ENCODE measurements around the gene MAP3K7CL. TPM values are rescaled to one million over a fixed set of nuclear protein-coding genes. Genes with fewer than 3 reads are reported as not detected.

Gene MAP3K7CL
- total RNA-seq, 1 experiment from 2014 or later = 0.31 TPM

DNA sequence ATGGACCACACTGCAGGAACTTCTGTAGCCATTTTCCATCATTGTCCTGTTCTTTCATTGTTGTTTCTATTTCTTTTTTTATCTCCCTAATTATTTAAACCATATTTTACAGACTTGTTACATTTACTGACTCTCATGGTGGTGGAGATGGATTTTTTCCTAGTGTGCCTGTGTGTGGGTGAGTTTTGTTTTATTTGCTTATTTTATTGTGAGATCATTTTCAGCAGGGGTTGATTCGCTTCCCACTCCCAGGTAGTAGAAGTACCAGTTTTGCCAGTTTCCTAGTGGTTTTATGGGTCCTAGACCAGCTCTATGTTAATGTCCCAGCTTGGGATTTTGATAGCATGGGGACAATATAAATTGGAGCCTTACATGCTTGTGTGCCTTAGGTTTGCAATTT is 88.3 kb downstream of the MAP3K7CL start:
- no peaks in the 10 kb centered on the region for H3K9me3 ChIP-seq (ENCODE audit: control insufficient read depth, insufficient read depth, low read depth, low read length)
- ChIA-PET CTCF (no interaction called here), POLR2A (no interaction called here)
- ATAC-seq (no peak), DNase-seq (ENCODE audit: low read depth, low spot score) (no peak)
- no peak overlapping the region for H3K4me3 ChIP-seq (ENCODE audit: low read depth in 2 of 2, low read length in 2 of 2)
- BruUV-seq (replicated peaks) = no TSS peak
- no peak overlapping the region for H3K27ac ChIP-seq (ENCODE audit: low read length)
- no peaks in the 10 kb centered on the region for H3K4me1 ChIP-seq (ENCODE audit: control insufficient read depth, insufficient read depth, low read length)
- no peaks in the 10 kb centered on the region for H3K36me3 ChIP-seq (ENCODE audit: control insufficient read depth, insufficient read depth, low read length)
- in situ Hi-C loops (cut with HindIII; ENCODE audit: low pct_unique_long_range_greater_than_20kb, low sequenced_read_pairs) (no loop called here), intact Hi-C loops (cut with micrococcal nuclease; ENCODE audit: unreplicated experiment) (no loop called here)
- no peak for TF ChIP-seq CTCF (IDR thresholded peaks at IDR 0.05)
- no peak for TF ChIP-seq SIN3A (IDR thresholded peaks at IDR 0.05; ENCODE audit: borderline replicate concordance, insufficient read depth, low read depth, low read length)
- no peak for TF ChIP-seq POLR2AphosphoS5 (IDR thresholded peaks at IDR 0.05; ENCODE audit: low read depth, low read length)
- no peak for TF ChIP-seq TCF7L2 (IDR thresholded peaks at IDR 0.05; ENCODE audit: low read depth, low read length)
- TF ChIP-seq, protein P1, sequence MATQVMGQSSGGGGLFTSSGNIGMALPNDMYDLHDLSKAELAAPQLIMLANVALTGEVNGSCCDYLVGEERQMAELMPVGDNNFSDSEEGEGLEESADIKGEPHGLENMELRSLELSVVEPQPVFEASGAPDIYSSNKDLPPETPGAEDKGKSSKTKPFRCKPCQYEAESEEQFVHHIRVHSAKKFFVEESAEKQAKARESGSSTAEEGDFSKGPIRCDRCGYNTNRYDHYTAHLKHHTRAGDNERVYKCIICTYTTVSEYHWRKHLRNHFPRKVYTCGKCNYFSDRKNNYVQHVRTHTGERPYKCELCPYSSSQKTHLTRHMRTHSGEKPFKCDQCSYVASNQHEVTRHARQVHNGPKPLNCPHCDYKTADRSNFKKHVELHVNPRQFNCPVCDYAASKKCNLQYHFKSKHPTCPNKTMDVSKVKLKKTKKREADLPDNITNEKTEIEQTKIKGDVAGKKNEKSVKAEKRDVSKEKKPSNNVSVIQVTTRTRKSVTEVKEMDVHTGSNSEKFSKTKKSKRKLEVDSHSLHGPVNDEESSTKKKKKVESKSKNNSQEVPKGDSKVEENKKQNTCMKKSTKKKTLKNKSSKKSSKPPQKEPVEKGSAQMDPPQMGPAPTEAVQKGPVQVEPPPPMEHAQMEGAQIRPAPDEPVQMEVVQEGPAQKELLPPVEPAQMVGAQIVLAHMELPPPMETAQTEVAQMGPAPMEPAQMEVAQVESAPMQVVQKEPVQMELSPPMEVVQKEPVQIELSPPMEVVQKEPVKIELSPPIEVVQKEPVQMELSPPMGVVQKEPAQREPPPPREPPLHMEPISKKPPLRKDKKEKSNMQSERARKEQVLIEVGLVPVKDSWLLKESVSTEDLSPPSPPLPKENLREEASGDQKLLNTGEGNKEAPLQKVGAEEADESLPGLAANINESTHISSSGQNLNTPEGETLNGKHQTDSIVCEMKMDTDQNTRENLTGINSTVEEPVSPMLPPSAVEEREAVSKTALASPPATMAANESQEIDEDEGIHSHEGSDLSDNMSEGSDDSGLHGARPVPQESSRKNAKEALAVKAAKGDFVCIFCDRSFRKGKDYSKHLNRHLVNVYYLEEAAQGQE (IDR thresholded peaks at IDR 0.05; ENCODE audit: insufficient read depth in 1 of 2, low read depth in 2 of 2, low read length in 1 of 2) = no peak
- H3K27me3 ChIP-seq (ENCODE audit: control insufficient read depth, insufficient read depth, low read length) = no peaks in the 10 kb centered on the region

DNA sequence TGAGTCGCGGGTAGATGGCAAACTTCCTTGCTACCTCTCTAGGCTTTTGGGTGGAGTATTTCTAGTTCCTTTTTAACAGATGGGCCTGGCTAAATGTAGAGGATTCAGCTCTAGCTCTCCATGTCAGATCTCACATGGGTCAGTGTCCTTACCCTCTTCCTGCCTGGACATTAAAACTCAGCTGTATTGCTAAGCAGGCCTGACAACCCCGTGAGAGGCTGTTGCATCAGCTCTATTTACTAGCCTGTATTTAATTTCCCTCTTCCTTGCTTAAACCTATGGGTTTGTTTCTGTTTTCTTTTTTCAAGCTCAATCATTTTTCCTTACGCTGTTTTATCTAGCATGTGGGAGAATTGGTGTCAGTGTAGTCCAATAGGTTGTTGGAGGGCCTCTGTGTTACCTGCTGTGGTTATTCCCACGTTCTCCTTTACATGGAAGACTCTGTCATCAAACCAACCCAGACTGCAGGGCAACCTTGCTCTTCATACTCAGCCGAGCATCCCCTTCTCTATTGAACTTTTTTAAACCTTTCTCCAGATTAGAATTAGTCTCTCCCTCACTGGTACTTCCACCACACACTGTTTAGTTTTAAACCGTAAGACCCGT is 88.8 kb downstream of the MAP3K7CL start:
- Histone ChIP-seq H3K36me3 (ENCODE audit: control insufficient read depth, insufficient read depth, low read length) (no peaks in the 10 kb centered on the region), H3K27me3 (ENCODE audit: control insufficient read depth, insufficient read depth, low read length) (no peaks in the 10 kb centered on the region), H3K4me1 (ENCODE audit: control insufficient read depth, insufficient read depth, low read length) (no peaks in the 10 kb centered on the region), H3K9me3 (ENCODE audit: control insufficient read depth, insufficient read depth, low read depth, low read length) (no peaks in the 10 kb centered on the region), H3K27ac (ENCODE audit: low read length) (no peak overlapping the region), H3K4me3 (ENCODE audit: low read depth in 2 of 2, low read length in 2 of 2) (no peak overlapping the region)
- CTCF ChIA-PET = no interaction called here
- ATAC-seq (no peak), DNase-seq (ENCODE audit: low read depth, low spot score) (no peak)
- intact Hi-C loops (cut with micrococcal nuclease; ENCODE audit: unreplicated experiment) (no loop called here), in situ Hi-C loops (cut with HindIII; ENCODE audit: low pct_unique_long_range_greater_than_20kb, low sequenced_read_pairs) (no loop called here)
- BruUV-seq (replicated peaks) = no TSS peak
- TF ChIP-seq SIN3A (IDR thresholded peaks at IDR 0.05; ENCODE audit: borderline replicate concordance, insufficient read depth, low read depth, low read length) = no peak
- TF ChIP-seq CTCF (IDR thresholded peaks at IDR 0.05) = no peak
- no peak for TF ChIP-seq POLR2AphosphoS5 (IDR thresholded peaks at IDR 0.05; ENCODE audit: low read depth, low read length)
- TF ChIP-seq, protein P1 (IDR thresholded peaks at IDR 0.05; ENCODE audit: insufficient read depth in 1 of 2, low read depth in 2 of 2, low read length in 1 of 2) = no peak
- no peak for TF ChIP-seq TCF7L2 (IDR thresholded peaks at IDR 0.05; ENCODE audit: low read depth, low read length)
- POLR2A ChIA-PET = no interaction called here

Data from Panc1 (cell line).